Adipose tissue (tissue), 3 donors: ENCODE measurements around the gene TMEM138. TPM values are rescaled to one million over a fixed set of nuclear protein-coding genes. Genes with fewer than 3 reads are reported as not detected.

Experiments
- H3K27ac ChIP-seq: one replicate; pipeline ENCODE4 v1.5.1; 2013; ENCODE audit warnings: low read depth, low read length
- WGBS, 3 donors: extraction: QIAGEN DNeasy Blood & Tissue Kit; methylation state at CpG; one replicate each; pipeline ENCODE4 v1.1.7; 2013; 5-methylcytosine and 5-hydroxymethylcytosine counted together
- polyA plus RNA-seq, 3 donors: library from polyadenylated mRNA; stranded (reverse); fragments of 200-250 nt; gene quantifications; one replicate each; pipeline ENCODE4 v1.2.3, GENCODE V29; 2013
- donor health status: healthy with polysubstance abuse.
- donor health status: Bipolar disorder and iron deficiency.
- donor health status: healthy.

TMEM138 gene
- 10 to 100 TPM; 17.3 to 54.1 (median 46.8) TPM for polyA plus RNA-seq

DNA sequence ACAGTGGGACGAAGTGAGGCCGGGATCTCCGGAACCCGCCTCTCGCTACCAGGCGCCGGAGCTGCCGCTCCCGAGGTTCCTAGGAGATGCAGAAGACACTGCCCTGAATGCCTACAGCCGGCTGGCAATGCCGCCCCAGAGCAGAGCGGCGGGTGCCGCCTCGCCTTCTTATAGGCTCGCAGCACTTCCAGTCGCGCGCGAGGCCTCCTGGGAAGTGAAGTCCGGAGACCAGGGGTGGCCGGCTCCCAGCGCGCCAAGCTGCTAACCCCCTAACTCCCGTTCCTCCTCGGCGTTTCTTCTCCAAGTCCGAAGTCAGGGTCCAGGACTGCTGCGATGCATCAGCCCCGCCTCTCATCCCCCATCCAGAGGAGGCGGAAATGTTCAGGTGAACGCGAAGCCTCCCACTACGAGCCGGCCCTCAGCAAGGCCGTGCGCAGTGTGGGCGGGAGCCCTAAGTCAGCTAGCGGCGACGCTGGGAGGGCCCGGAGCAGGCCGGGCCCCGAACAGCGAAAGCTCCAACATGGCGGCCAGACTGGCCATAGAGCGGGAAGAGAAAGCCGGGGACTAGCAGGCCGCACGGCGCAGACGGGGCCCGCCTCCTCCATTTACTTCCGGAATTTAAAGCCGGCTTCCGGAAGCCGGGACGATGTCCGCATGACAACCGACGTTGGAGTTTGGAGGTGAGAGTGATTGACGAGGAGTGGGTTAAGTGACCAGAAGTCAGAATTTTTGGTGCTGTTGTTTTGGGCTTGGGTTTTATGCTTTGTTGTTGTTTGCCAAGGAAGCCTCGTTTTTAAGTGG lies at the start of gene TMEM138, which contains the start of gene CYB561A3:
TSS of gene TMEM138 (plus strand) at position 634 of the 801 bp plus-strand sequence. CDS start 2,017 bp downstream, outside the sequence.
TSS of gene CYB561A3 (minus strand) at position 142 of the 801 bp plus-strand sequence. CDS start 5,169 bp downstream, outside the sequence.
- WGBS, 3 donors = 0 to 1% (median 0%) methylated on average over 63 of the region's 63 CpGs
- H3K27ac ChIP-seq = peak within 1 kb of the TSS; percentile 10

DNA sequence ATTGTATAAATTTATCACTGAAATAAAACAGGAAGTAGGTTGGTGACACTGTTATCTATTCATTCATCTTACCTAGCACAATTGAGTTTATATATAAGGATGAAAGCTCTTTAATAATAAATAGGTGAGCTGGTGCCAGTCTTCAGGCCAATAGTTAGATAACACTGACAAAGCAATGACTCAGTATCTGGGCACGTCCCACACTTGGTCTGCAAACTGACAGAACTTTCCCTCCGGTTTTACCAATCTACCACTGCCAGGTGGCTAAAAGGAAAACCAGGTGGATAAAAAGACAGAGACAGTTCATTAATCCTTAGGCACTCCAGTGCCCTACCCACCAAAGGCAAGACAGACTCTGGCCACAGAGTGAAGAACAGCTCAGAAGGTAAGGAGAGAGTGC lies 46.9 kb upstream of the TMEM138 start:
- no peak overlapping the region for H3K27ac ChIP-seq
- 53 to 83% (median 74%) methylated on average over 2 of the region's 2 CpGs for WGBS, 3 donors

DNA sequence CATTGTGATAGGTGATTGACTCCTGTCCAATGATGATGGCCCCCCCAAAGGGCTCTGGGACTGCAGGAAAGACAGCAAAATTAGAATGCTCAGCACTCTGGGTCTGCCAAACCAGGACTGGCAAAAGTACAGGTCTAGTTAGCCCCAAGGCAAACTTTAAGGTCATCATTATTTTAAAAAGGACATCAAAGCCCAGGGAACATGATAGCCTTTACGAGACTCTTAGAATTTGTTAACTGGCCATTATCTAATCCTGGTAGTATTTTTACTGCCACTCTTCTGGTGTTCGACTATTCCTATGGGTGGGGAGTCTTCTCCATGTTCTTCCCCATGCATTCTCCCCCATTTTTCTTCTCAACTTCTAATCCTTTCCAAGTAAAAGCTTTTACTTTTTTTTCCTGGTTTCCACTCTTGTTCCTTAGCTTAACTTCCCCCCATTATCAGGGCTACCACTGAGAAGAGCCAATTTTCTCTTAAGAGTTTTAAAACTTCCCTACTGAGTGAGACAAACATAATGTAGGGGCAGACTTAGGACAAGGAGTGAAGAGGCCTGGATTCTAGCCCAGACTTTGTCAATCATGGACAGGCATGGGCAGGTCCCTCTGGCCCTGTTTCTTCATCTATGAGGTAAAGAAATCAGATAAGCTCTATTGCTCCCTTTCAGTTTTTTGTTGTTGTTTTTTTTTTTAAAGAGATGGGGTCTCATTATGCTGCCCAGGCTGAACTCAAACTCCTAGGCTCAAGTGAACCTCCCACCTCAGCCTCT lies 36.3 kb upstream of the TMEM138 start:
- WGBS, 3 donors = 81 to 92% (median 83%) methylated on average over 2 of the region's 2 CpGs
- no peak overlapping the region for H3K27ac ChIP-seq

DNA sequence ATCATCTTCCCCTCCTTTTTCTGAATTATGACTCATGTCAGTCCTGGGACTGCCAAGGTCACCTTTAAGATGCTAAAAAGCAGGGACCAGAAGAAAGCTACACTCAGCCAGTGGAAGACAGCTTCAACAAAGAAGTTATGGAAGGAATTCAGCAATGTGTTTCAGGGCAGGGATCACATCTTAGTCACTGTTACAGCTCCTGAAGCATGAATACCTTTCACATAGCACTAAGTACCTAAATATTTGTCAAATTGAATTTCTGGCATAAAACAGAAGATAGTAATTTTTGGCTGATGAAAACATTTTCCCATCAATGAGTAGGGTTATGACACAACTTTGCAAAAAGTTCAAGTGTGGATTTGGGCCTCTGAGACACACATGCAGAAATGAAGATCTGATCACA lies 34.5 kb upstream of the TMEM138 start:
- H3K27ac ChIP-seq = no peak overlapping the region

DNA sequence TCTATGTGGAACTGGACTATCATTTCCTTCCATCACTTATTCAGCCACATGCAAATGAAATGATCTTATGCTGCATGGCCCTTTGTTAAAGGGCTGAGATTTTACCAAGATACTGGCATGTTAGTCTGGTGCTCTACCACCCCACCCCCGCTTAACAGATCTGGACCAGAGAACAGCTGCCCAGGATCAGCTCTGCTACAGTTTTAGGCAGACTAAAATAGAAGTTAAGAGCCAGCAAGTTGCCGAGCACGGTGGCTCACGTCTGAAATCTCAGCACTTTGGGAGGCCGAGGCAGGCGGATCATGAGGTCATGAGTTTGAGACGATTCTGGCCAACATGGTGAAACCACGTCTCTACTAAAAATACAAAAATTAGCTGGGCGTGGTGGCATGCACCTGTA lies 33.8 kb upstream of the TMEM138 start:
- 90 to 93% (median 93%) methylated on average over 9 of the region's 9 CpGs for WGBS, 3 donors
- no peak overlapping the region for H3K27ac ChIP-seq

DNA sequence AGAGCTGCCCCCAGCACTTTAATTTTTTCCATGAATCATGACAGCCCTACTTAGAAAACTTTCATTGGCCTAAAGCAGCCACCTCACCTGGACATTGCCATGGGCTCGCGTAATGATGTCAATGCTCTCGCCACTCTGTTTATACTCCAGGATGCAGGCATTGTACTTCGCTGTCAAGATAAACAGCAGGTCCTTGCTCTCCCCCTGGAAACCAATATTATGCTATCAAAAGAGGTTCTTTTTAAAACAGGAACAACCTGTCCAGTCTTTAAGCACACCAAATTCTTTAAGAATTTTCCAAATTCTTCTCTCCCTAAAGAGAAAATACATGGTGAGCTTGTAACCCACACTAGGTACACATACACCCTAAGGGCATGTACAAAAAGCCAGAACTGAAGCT lies 32.3 kb upstream of the TMEM138 start:
- H3K27ac ChIP-seq = no peak overlapping the region
- 89 to 96% (median 92%) methylated on average over 4 of the region's 4 CpGs for WGBS, 3 donors

DNA sequence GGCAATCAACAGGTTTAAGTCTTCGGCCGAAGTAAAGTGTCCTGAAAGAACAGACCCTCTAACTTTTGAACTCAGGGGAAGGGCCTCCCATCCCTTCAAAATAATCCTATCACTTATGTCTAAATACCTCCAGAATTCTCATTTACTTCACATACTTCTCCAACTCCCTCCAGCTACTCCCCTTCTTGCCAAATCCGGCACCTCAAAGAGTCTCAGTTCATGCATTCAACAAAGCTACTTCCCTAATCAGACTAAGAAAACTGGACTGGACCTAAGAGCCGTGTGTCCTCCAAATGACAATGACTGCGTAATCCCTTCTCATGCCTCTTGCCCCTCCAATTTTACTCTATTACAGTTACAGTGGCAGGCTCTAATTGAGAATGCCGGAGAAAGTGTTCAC lies 30.5 kb upstream of the TMEM138 start:
- WGBS, 3 donors = 57 to 70% (median 60%) methylated on average over 6 of the region's 6 CpGs
- H3K27ac ChIP-seq = no peak overlapping the region

DNA sequence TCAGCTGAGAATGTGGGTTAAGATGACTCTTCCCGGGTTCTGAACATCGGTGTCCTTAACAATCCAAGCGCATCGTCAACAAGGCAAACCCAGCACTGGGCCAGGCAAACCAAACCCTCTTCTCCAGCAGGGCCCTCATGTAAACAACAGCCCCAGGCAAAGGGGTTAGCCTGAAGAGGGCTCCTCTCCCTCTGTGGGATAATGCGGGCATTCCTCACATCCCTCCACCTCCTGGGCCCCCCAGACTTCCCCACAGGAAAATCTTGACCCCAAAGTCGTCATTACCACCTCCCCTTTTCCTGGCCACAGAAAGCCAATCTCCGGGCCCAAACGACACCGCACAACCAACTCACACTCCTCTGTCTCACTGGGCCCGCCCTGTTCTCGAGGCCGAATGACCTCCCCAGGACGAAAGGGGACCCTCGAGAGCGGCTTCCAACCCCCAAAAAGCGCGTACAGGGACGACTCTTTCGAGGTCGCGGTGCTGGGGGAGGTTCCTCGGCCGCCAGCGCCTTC lies 29.8 kb upstream of the TMEM138 start:
- 0 to 1% (median 0%) methylated on average over 24 of the region's 24 CpGs for WGBS, 3 donors
- no peak overlapping the region for H3K27ac ChIP-seq

DNA sequence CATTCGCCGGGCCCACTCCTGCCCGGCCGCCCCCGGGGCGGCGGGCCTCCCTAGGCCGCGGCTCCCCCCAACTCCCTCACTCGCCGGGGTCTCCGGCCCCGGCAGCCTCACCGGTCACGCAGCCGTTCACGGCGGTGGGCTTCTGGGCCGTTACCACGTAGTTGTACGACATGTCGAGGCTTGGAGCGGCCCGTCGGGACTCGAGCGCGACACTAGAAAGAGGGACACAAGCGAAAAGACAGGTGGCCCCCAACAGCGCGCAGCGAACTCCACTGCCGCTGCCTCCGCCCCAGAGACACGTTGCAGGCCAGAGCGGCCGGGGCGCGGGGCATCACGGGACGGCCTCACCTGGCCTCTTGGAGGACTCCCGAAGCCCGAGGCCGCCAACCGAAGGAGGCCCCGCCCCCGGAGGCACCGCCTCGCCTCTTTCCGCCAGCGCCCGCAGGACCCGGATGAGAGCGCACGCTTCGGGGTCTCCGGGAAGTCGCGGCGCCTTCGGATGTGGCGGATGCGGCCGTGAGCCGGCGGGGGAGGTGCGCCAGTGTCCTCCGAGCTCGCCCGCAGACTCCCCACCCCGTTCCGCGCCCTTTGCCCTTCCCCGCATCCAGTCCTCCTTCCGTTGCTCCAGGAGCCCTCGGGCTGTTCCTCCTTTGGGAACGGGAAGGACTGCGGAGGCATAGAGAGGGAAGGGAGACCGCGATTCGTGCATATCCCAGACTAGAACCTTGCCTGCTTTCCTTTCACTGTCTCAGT lies 29.2 kb upstream of the TMEM138 start, which contains the start of the genes DDB1 and TKFC:
TSS of gene DDB1 (minus strand) at position 309 of the 753 bp plus-strand sequence. CDS start at position 172, 137 bp downstream.
TSS of gene TKFC (plus strand) at position 432 of the 753 bp plus-strand sequence. CDS start 1,501 bp downstream, outside the sequence.
- whole genome bisulfite sequencing, 3 donors = 0% methylated on average over 63 to 80 of the region's 81 CpGs
- H3K27ac ChIP-seq = no peak within 1 kb of the TSS

DNA sequence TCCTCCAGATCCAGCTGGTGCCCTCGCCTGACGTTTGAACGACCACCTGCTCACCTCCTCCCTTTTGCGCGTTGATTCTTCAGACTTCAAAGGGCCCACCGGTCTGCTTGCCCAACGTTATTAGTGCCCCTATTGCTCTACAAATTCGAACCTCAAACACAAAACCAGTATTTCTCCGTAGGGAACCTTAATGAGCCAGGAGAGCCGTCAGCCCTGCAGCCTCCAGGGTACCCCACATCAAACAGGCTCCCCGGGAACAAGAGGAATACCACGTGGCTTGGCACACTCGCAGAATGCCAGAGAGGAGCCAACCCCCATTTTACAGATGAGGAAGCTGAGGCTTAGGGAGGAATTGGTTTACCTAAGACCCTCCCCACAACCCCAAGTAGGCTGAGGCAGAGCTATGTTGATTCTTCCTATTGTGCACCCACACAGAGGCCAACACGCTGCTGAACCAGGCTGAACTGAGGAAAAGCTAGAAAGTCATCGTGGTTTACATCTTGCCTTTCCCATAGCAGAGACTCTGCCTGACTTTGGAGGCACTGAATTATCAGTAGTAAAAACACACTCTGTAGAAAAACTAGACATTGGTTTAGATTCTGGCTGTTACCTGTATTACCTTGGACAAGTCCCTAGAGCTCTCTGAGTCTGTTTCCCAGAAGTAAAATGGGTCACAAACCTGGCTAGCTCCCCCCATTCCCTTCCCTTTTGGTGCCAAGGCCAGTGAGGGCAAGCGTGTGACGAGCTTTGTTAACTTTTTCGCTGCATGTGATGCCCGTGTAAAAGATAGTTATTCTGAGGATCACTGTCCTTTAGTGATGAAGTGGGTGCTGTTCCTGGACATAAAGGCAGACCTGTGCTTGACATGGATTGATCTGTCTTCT lies 28.4 kb upstream of the TMEM138 start:
- H3K27ac ChIP-seq = no peak overlapping the region
- WGBS, 3 donors = 26 to 31% (median 31%) methylated on average over 19 of the region's 19 CpGs

DNA sequence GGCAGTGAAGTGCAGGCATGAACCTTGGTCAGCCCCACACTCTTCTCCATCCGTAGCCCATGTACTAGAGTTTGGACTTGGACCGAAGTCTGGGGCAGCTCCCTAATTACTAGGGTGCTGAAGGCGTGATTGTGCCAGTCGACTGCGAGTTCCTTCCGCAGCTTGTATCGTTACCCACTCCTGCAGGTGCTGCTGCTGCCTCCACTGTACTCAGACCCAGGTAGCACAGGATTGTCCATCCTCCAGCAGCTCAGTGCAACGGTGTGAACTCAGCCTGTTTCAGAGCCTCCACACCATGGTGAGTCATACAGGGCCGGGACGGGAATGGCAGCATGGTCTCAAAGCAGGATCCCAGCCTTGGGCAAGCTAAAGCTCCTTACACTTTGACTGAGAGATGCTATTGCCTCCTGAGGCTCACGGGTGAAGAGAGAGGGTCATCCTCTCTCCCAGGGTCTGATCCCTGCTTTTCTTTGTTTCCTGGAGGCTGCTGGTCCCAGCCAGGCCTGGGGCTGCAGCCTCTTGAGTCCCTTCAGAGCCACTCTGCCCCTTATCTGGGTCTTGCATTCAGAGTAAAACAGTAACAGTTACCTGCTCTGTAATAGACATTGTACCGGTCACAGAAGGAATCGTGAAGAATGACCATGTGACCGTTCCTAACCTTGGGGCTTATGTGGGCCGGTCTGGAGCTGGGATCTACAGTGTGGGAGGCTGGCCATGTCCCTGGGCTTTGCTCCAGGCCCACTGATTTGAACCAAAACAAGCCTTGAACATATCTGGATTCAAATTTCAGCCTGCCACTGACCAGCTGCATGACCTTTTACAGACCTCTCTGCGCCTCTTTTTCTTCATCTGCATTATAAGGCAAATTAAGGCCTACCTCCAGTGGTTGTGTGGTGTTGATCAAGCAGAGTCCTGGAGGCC lies 27.5 kb upstream of the TMEM138 start:
- 66 to 80% (median 79%) methylated on average over 16 of the region's 16 CpGs for WGBS, 3 donors
- H3K27ac ChIP-seq = no peak overlapping the region

DNA sequence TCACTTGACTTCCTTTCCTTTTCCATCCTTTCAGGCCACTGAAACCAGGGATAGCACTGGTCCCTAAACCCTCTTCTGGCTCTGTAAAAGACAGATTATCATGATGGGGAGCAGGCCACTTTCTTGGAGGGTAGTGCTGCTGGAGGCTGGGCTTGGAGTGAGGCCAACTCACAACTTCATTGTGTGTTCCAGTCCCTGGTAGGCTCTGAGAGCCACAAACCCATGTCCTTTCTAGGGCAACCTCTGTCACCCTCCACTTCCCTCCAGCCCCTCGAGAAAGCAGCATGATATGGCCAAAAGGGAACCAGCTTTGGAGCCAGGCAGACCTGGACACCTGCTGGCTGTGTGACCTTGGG lies 26.8 kb upstream of the TMEM138 start:
- WGBS, 3 donors = 47 to 72% (median 50%) methylated on average over 1 of the region's 1 CpG

DNA sequence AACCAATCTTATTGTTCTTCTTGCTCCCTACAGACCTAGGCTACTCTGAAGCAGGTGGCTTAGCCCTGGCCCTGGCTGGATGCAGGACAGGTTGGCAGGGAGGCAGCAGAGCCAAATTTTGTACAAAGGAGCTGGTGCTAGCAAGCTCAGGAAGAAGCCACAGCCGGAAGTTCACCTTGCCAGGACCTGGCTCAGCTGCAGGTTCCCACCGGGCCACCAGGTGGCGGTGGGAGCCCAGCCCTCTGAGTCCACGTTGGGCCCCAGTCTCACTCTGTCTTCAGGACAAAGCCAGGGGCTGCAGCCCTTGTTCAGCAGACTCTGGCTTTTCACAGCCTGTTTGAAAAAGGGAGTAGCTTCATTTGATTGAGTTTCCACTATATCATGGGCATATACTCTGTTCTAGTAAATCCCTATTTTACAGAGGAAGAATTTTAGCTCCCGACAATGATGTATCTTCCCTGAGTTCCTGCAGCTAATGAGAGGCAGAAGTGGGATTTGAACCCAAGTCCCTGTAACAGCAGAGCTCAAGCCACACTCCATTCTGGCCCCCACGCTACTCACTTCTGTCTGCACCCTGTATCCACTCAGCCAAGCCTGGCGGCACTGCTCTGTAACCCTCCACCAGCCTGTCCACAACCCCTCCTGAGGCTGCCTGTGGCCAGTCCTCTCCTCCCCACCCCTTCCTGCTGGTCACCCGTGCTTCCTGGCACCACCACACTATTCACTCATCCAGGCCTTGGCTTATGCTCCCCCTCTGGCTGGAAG lies 25.8 kb upstream of the TMEM138 start:
- WGBS, 3 donors = 23 to 32% (median 30%) methylated on average over 8 of the region's 8 CpGs

More for the DNA sequence above, 26.8 kb upstream of the TMEM138 start:
- peak overlapping the region; percentile 35 for H3K27ac ChIP-seq

DNA sequence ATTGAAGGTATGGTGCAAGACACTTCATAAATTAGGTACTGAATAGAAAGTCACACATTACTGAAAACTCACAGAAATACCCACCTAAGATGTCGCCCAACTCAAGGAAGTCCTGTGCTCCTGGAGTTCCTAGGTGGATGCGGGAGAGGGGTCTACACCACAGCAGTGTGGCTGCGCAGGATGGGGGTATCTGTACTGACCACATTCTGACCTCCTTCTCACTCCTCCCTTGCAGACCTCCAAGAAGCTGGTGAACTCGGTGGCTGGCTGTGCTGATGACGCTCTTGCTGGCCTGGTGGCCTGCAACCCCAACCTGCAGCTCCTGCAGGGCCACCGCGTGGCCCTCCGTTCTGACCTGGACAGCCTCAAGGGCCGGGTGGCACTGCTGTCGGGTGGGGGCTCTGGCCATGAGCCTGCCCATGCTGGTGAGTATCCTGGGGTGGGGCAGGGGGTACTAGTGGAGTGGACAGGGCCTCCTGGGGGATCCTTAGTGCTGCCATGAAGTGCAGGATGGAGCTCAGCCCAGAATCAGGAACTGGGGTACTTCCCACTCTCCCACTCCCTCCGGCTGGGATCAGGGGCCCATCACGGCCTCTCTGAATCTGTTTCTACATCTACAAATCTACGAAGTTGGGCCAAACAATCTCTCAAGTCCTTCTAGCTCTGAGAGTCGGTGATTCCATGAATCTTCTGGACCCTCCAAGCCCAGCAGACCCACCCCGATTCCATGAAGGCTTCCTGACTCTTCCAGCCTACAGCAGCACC lies 24.3 kb upstream of the TMEM138 start:
- WGBS, 3 donors = 91 to 95% (median 92%) methylated on average over 15 of the region's 15 CpGs
- no peak overlapping the region for H3K27ac ChIP-seq

More for the DNA sequence above, 25.8 kb upstream of the TMEM138 start:
- no peak overlapping the region for H3K27ac ChIP-seq
